K562 (cell line): Measurements from ENCODE around the gene FSTL3. TPM values are rescaled to one million over a fixed set of nuclear protein-coding genes. Genes with fewer than 3 reads are reported as not detected.

Experiments
- BRD4 ChIP-seq: fragments of 200-600 bp; sonication (generic); IDR thresholded peaks from 2 replicates; pipeline ENCODE4 v1.6.1; 2017; ENCODE audit warnings: inconsistent platforms
- CBX3 ChIP-seq, 2 experiments: IDR thresholded peaks; 1 replicate in 1 of 2; 2 replicates in 1 of 2; pipeline ENCODE4 v1.6.1; 2012; ENCODE audit warnings: inconsistent platforms in 2 of 2, low read length in 2 of 2, borderline replicate concordance in 1 of 2, control low read depth in 1 of 2
- CBX5 ChIP-seq: IDR thresholded peaks from 2 replicates; pipeline ENCODE4 v1.6.1; 2014; ENCODE audit warnings: low read depth, borderline replicate concordance
- CREB1 ChIP-seq, 2 experiments: sonication (generic) in 1 of 2; formaldehyde crosslinking in 1 of 2; IDR thresholded peaks; 2 replicates each; pipeline versions ENCODE4 v1.6.1 to v1.8.0; 2012 to 2022; ENCODE audit warnings: inconsistent platforms in 1 of 2, mild to moderate bottlenecking in 1 of 2, missing genetic modification reagents in 1 of 2, moderate library complexity in 1 of 2
- CSDE1 ChIP-seq, 2 experiments: fragments of 450-650 bp; IDR thresholded peaks; 2 replicates each; pipeline ENCODE4 v1.6.1; 2016; ENCODE audit warnings: mild to moderate bottlenecking in 1 of 2
- EHMT2 ChIP-seq: fragments of 450-650 bp; IDR thresholded peaks from 2 replicates; pipeline ENCODE4 v1.6.1; 2018; ENCODE audit warnings: antibody characterized with exemption
- FIP1L1 ChIP-seq: fragments of 200-400 bp; formaldehyde crosslinking; IDR thresholded peaks from 2 replicates; pipeline ENCODE4 v1.6.1; 2018; ENCODE audit warnings: mild to moderate bottlenecking, low read depth, low read length; ENCODE audit not compliant: poor library complexity, severe bottlenecking
- GABPB1 ChIP-seq: sonication (generic); formaldehyde crosslinking; IDR thresholded peaks from 2 replicates; pipeline ENCODE4 v1.8.0; 2022; ENCODE audit warnings: mild to moderate bottlenecking, missing genetic modification reagents
- KLF16 ChIP-seq: IDR thresholded peaks from 2 replicates; pipeline ENCODE4 v1.6.1; 2016; ENCODE audit warnings: antibody characterized with exemption
- LCOR ChIP-seq: sonication (generic); formaldehyde crosslinking; IDR thresholded peaks from 2 replicates; pipeline ENCODE4 v1.8.0; 2022; ENCODE audit warnings: mild to moderate bottlenecking, missing genetic modification reagents
- MAX ChIP-seq: sonication (generic); formaldehyde crosslinking; IDR thresholded peaks from 2 replicates; pipeline ENCODE4 v1.9.0; 2022; ENCODE audit warnings: mild to moderate bottlenecking, missing genetic modification reagents
- NFIX ChIP-seq: fragments of 250-450 bp; sonication (Bioruptor Pico); IDR thresholded peaks from 2 replicates; pipeline ENCODE4 v1.4.0; 2020; ENCODE audit warnings: low read depth, mild to moderate bottlenecking, moderate library complexity
- PBX2 ChIP-seq, 2 experiments: IDR thresholded peaks in 1 of 2; conservative IDR thresholded peaks in 1 of 2; 2 replicates each; pipeline ENCODE4 v1.6.1; 2016; ENCODE audit warnings: low read depth in 2 of 2, mild to moderate bottlenecking in 1 of 2, missing compliant biosample characterization in 1 of 2, missing genetic modification characterization in 1 of 2, moderate library complexity in 1 of 2
- RFX1 ChIP-seq: fragments of 450-650 bp; IDR thresholded peaks from 2 replicates; pipeline ENCODE4 v1.6.1; 2016; ENCODE audit warnings: mild to moderate bottlenecking, moderate library complexity
- RHOXF2B ChIP-seq: fragments of 250-450 bp; sonication (Bioruptor Pico); conservative IDR thresholded peaks from 2 replicates; pipeline ENCODE4 v1.5.1; 2021
- SREBF1 ChIP-seq: fragments of 150-350 bp; IDR thresholded peaks from 2 replicates; pipeline ENCODE4 v1.6.1; 2014; ENCODE audit warnings: antibody characterized with exemption, low read depth, low read length, borderline replicate concordance
- SREBF2 ChIP-seq: sonication (generic); formaldehyde crosslinking; IDR thresholded peaks from 2 replicates; pipeline ENCODE4 v1.4.0; 2020; ENCODE audit warnings: mild to moderate bottlenecking, missing genetic modification reagents
- TARDBP ChIP-seq: fragments of 450-650 bp; IDR thresholded peaks from 2 replicates; pipeline ENCODE4 v1.6.1; 2016
- TOE1 ChIP-seq, 2 experiments: fragments of 450-650 bp in 1 of 2; sonication (generic) in 1 of 2; formaldehyde crosslinking in 1 of 2; IDR thresholded peaks; 2 replicates each; pipeline versions ENCODE4 v1.7.1 to v1.8.0; 2016 to 2022; ENCODE audit warnings: borderline replicate concordance in 2 of 2, mild to moderate bottlenecking in 2 of 2, antibody characterized with exemption in 1 of 2, inconsistent platforms in 1 of 2, low read depth in 1 of 2, missing genetic modification reagents in 1 of 2, moderate library complexity in 1 of 2
- ZEB2 ChIP-seq: fragments of 450-650 bp; IDR thresholded peaks from 2 replicates; pipeline ENCODE4 v1.6.1; 2016
- ZMIZ1 ChIP-seq, 2 experiments: fragments of 150-350 bp in 1 of 2; IDR thresholded peaks; 2 replicates each; pipeline ENCODE4 v1.6.1; 2012 to 2016; ENCODE audit warnings: low read depth in 2 of 2, low read length in 2 of 2, mild to moderate bottlenecking in 1 of 2, moderate library complexity in 1 of 2
- ZNF121 ChIP-seq: sonication (generic); formaldehyde crosslinking; conservative IDR thresholded peaks from 2 replicates; pipeline ENCODE4 v1.8.0; 2022; ENCODE audit warnings: missing genetic modification reagents
- ZNF696 ChIP-seq: fragments of 250-450 bp; sonication (Bioruptor Pico); conservative IDR thresholded peaks from 2 replicates; pipeline ENCODE4 v1.4.0; 2020; ENCODE audit warnings: mild to moderate bottlenecking, moderate library complexity
- ZNF76 ChIP-seq: fragments of 250-450 bp; sonication (Bioruptor Pico); IDR thresholded peaks from 2 replicates; pipeline ENCODE4 v1.4.0; 2020; ENCODE audit warnings: mild to moderate bottlenecking, moderate library complexity, borderline replicate concordance
- polyA plus RNA-seq, 8 experiments: library from polyadenylated mRNA; depleted of rRNA in 4 of 8; stranded (reverse) in 5 of 8; unstranded in 3 of 8; fragments of >200 nt; fragmentation: Nextera tagmentation in 2 of 8; fragmentation: Illumina TruSeq in 1 of 8; extraction: Ambion mirVana in 2 of 8; extraction: Trizol in 1 of 8; gene quantifications; 2 replicates each; pipeline versions ENCODE4 v1.2.1 to v1.2.3, GENCODE V29; 2011 to 2014; ENCODE audit warnings: inconsistent platforms in 1 of 8, missing spikeins in 1 of 8
- total RNA-seq, 7 experiments: library from RNA; depleted of rRNA in 6 of 7; stranded (reverse); fragments of >200 nt in 6 of 7; fragmentation: Illumina TruSeq in 2 of 7; extraction: Trizol in 2 of 7; gene quantifications; 2 replicates each; pipeline versions ENCODE4 v1.2.1 to v1.2.3, GENCODE V29; 2011 to 2021; ENCODE audit warnings: low replicate concordance in 1 of 7

The FSTL3 gene
- total and polyA plus RNA-seq, 9 of the 15 experiments (the other 6 are each of a cell fraction or from before 2014, with no cell fraction given), result 0.35 to 6.8 (median 4.2) TPM; not detected in 1

- TF ChIP-seq ZNF76 (CRISPR knock-in tag) (no peak), CREB1 (IDR thresholded peaks at IDR 0.05) (no peak), CREB1 (CRISPR knock-in tag; IDR thresholded peaks at IDR 0.05) (no peak), ZNF696 (CRISPR knock-in tag) (no peak), KLF16 (no peak), RHOXF2B (CRISPR knock-in tag) (no peak), ZEB2 (no peak), PBX2 (CRISPR knock-in tag; IDR thresholded peaks at IDR 0.05; ENCODE audit: low read depth) (no peak), PBX2 (tag; conservative IDR thresholded peaks at IDR 0.05; ENCODE audit: low read depth) (no peak), TOE1 (IDR thresholded peaks at IDR 0.05; ENCODE audit: borderline replicate concordance) (no peak), TOE1 (CRISPR knock-in tag; IDR thresholded peaks at IDR 0.05; ENCODE audit: borderline replicate concordance, low read depth) (no peak), LCOR (CRISPR knock-in tag) (no peak), SREBF2 (CRISPR knock-in tag) (no peak), MAX (CRISPR knock-in tag) (peak; percentile 79), CBX5 (no peak), SREBF1 (no peak), RFX1 (no peak), CBX3 (IDR thresholded peaks at IDR 0.05; ENCODE audit: borderline replicate concordance in 1 of 2, low read length in 2 of 2) (no peak), FIP1L1 (no peak), ZMIZ1 (IDR thresholded peaks at IDR 0.05; ENCODE audit: low read depth in 2 of 2, low read length in 2 of 2) (no peak), TARDBP (no peak), ZNF121 (no peak), GABPB1 (no peak), EHMT2 (no peak), BRD4 (no peak), NFIX (CRISPR knock-in tag) (no peak), CSDE1 (IDR thresholded peaks at IDR 0.05) (no peak)
These were observed 43.6 kb upstream of the FSTL3 start (continued) for GRCh38 chr19:632579-633067.
